Measurements from ENCODE around the gene HSD17B1. TPM values are rescaled to one million over a fixed set of nuclear protein-coding genes. Genes with fewer than 3 reads are reported as not detected.
A peak's percentile ranks its signal among the peaks of the same experiment; 100 is the strongest.

Gene HSD17B1
- total RNA-seq, 1 experiment from 2014 or later = 1.5 TPM

- Histone ChIP-seq H3K4ac (ENCODE audit: low read depth, low read length) (no peak overlapping the region), H3K9ac (ENCODE audit: extremely low read depth, insufficient read length, low read length) (no peak overlapping the region), H4K5ac (ENCODE audit: insufficient read length, low read depth, low read length) (no peak overlapping the region), H2AK5ac (ENCODE audit: insufficient read length, low read length) (no peak overlapping the region), H3K23ac (ENCODE audit: insufficient read length, low read depth, low read length) (no peak overlapping the region), H3K23me2 (ENCODE audit: insufficient read length, low read depth, low read length, poor library complexity, severe bottlenecking) (no peaks in the 10 kb centered on the region), H2BK20ac (ENCODE audit: low read depth, low read length, poor library complexity, severe bottlenecking) (no peak overlapping the region), H4K8ac (replicated peaks; ENCODE audit: insufficient read length, low read depth, low read length) (no peak overlapping the region), H3K79me2 (ENCODE audit: insufficient read depth, low read length) (no peaks in the 10 kb centered on the region), H2BK12ac (ENCODE audit: insufficient read length, low read depth, low read length) (no peak overlapping the region), H2BK120ac (ENCODE audit: low read depth, low read length, poor library complexity, severe bottlenecking) (no peak overlapping the region), H3K27me3 (ENCODE audit: insufficient read depth, low read length) (no peaks in the 10 kb centered on the region), H3K4me2 (ENCODE audit: insufficient read depth, insufficient read length, low read length) (no peak overlapping the region), H3K79me1 (ENCODE audit: insufficient read depth, low read depth, low read length, poor library complexity, severe bottlenecking) (no peaks in the 10 kb centered on the region), H3K4me1 (ENCODE audit: insufficient read depth, low read length) (no peaks in the 10 kb centered on the region), H2BK5ac (ENCODE audit: insufficient read length, low read length) (no peak overlapping the region), H4K20me1 (ENCODE audit: control insufficient read depth, insufficient read depth, insufficient read length) (no peaks in the 10 kb centered on the region), H3K56ac (ENCODE audit: insufficient read length, low read depth, low read length) (no peak overlapping the region), H3K27ac (ENCODE audit: insufficient read length, low read depth, low read length) (no peak overlapping the region), H3K9me3 (ENCODE audit: control insufficient read depth, low read depth, low read length) (no peaks in the 10 kb centered on the region), H3T11ph (ENCODE audit: low read length) (no peak overlapping the region), H3K14ac (ENCODE audit: insufficient read depth, low read length) (no peak overlapping the region), H3K18ac (ENCODE audit: insufficient read length, low read depth, low read length) (no peak overlapping the region), H2BK15ac (ENCODE audit: low read depth, low read length) (no peak overlapping the region), H4K91ac (ENCODE audit: insufficient read length, low read depth, low read length) (no peak overlapping the region), H2AFZ (ENCODE audit: low read length) (no peak overlapping the region)
- WGBS (ENCODE audit: extremely low coverage, insufficient read length, low lambda C conversion rate) = no CpG with 5 or more reads among the region's 7 CpGs
- peak overlapping the region in 1 of 3 experiments; percentile 13; a peak in 2 of 7 replicates for H3K27ac Mint-ChIP-seq
- H3K4me1 Mint-ChIP-seq = no peaks in the 10 kb centered on the region
- H3K4me3 Mint-ChIP-seq = no peak overlapping the region
- H3K27me3 Mint-ChIP-seq (ENCODE audit: low read depth) = no peaks in the 10 kb centered on the region
- peaks cover 18 to 82% (median 66%) of the 10 kb centered on the region in 3 experiments; a peak in 6 of 7 replicates for H3K36me3 Mint-ChIP-seq (ENCODE audit: insufficient read depth in 1 of 3, low read depth in 3 of 3)
- no peak for TF ChIP-seq CTCF (conservative IDR thresholded peaks at IDR 0.05)
- DNase-seq = no peak
- H3K9me3 Mint-ChIP-seq = no peaks in the 10 kb centered on the region
These were observed 33.9 kb downstream of the HSD17B1 start for GRCh38 chr17:42586514-42587230.
